Activated CD4-positive, CD25-positive, alpha-beta regulatory T cell treated with anti-CD3 and anti-CD28 coated beads, Interleukin-2, amount 50 U/mL, for 72 hours (primary cell): Measurements from ENCODE around the gene APBA2.

Experiments
- DNase-seq: peaks from one replicate; pipeline ENCODE4 v3.0.0; 2021

The APBA2 gene

DNA sequence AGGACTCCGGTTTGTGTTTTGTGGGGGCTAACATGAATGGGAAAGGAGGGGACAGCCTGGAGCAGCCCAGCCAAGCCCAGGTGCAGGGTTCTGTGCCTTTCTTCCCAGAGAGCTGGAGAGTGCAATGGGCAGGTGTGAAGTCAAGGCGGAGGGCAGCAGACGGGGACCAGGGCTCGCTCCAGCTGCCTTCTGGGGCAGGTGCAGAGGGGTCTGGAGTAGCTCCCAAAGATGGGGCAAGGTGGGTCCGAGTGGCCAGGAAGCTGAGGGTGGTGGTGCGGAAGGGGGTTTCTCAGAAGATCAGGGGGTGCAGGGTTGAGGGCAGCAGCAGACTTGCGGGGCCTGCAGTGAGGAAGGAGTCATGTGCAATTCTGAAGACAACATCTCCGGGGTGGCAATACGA lies 225.0 kb downstream of the APBA2 start:
- DNase-seq = no peak

GRCh38 chr15:29111705-29112281 lies 226.0 kb downstream of the APBA2 start:
- no peak for DNase-seq

GRCh38 chr15:29113336-29114220 lies 227.8 kb downstream of the APBA2 start:
- DNase-seq = no peak

DNA sequence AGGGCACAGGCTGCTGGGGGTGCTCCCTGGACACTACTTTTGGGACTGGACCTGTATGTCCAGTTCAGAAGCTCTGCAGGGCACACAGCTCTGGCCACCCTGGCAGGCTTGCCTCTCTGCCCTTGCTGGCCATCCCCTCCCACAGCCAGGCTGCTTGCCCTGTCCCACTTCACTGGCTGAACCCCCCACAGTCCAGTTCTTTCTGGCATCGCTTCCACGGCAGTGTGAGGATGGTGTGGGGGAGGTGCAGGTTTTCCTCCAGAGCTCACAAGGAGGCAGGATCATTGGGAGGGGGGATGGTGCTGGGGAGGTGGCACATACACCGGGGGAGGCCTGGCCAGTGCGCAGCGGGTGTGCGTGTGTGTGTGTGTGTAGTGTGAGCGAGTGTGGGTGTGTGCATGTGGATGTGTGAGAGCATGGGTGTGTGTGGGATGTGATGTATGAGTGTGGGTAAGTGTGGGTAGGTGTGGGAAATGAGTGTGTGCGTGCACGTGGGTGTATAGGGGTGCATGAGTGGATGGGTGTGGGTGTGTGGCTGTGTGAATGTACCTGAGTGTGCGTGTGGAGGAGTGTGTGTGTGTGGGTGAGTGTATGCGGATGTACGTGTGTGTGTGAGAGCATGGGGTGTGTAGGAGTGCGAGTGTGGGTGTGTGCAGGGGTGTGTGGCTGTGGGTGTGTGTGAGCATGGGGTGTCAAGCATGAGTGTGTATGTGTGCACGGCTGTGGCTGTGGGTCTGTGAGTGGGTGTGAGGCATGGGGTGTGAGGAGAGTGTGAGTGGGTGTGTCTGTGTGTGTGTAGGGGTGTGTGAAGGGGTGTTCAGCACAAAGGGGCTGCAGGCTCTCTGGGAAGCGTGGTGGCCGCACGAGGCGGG lies 228.7 kb downstream of the APBA2 start:
- no peak for DNase-seq

DNA sequence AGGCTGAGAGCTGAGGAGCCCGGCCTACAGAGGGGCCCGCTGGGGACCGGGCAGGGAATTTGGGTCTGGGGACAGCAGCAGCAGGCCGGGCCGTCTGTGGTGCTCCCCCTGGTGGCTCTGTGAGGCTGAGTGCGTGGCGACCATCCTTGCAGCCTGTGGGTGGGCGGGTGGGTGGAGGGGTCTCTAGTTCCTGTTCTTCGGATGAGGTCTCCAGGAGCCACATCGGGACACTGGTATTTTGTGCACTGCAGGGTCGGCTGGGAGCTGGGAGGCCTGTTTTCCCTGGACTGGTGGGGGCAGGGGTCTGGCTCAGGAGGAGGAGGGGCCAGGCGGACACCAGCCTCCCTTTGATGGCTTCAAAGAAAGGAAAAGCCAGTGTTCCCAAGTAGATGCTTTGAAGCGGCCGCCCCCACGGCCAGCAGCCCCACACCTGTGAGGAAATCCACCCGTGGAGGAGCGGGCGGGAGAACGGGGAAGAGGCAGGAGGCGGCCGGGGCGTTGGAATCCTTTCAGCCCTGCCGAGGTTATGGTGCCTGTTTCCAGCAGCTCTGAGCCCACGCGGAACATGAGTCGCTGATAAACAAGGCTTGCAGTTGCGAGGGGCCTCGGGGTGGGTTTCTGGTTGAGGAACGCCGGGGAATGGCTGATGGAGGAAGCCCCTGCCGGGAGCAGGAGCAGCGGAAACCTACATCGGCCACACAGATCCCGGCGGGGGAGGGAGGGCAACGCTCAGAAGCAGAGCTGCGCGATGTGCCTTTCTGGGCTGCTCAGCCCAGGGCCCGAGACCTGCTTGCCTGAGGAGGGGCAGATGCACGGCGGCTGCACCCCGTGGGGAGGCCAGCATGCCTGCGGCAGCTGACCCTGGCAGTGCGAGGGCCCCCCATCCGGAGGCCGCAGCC lies 229.6 kb downstream of the APBA2 start:
- DNase-seq = no peak

- DNase-seq = no peak
Measured at GRCh38 chr15:29116970-29117700, 231.4 kb downstream of the APBA2 start.

DNA sequence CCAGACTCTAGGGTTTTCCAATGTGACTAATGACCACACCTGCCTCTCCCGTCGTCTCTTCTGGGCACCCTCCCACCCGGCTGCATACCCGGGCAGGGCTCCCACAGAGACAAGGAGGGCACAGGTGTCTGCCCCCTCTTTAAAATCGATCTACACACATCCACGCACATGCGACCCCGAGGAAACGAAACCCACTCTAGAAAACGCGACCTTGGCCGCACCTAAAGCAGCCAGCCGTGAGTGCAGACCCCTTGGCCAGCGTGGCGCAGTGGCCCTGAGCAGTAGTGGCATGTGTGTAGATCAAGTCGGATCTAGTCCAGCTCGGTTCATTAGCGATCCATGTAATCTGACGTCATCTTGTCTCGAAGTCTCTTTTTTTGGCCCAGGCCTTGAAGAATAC lies 232.0 kb downstream of the APBA2 start:
- DNase-seq = no peak

DNA sequence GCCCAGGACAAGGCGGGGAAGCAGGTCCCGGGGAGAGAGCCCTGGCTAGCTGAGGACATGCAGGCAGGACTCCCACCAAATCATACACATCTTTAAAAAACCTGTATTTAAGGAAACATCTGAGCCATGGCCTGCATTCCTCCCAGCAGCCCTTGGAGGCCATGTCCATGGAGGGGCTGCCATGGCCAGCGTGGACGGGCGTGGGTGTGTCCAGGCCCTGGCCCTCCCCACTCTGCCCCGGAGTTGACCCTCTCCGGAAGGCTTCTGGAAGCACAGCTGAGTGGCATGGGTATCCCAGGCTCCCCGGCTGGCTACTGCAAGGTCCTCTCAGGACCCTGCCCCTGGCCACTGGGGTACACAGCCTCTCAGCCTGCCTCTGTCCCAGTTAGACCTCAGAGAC lies 234.1 kb downstream of the APBA2 start:
- no peak for DNase-seq

DNA sequence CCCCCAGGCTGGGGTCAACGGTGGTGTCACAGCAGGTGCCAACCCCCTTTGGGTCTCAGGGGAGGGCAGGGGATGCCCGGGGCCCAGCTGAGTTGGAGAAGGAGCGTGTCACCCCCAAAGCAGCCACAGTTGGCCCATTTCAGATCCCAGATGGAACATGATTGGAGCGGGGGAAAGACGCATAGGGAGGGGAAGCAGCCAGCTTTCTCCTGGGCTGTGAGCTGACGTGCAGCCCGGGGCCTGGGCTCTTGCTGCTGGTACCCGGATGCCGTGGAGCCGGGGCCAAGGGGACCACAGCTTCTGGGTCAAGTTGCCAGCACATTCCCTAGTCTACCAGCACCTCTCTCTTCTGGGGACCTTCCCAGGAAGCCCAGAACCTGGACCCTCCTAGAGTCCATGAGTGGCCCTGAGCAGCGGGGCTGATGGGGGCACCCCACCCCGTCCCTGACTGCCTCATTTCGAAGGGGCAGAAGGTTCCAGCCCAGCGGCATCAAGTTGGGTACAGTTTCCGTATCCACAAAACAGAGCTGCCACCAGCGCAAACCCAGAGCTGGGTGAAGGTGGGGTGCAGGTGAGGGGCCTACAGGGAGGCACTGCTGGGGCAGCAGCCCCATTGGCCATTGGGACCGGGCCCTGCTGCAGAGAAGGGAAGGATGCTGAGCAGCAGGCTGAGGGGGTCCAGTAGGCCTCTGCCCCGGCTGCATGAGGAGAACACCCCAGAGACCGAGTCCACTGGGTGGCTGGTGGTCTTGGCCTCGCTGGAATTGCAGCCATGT lies 235.0 kb downstream of the APBA2 start:
- DNase-seq = no peak

DNA sequence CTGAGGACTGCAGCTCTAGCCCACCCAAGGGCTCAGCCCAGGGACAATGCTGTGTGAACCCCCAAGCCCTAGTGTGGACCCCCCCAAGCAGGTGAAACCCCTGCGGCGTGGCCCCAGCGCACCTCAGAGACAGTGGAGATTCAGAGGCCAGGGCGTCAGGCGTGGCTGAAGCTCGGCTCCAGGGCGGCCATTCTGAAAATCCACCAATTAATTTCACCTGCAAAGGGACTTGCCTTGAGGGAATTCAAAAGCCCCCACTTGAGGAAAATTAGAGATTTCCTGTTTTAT lies 235.5 kb downstream of the APBA2 start:
- DNase-seq = no peak

DNA sequence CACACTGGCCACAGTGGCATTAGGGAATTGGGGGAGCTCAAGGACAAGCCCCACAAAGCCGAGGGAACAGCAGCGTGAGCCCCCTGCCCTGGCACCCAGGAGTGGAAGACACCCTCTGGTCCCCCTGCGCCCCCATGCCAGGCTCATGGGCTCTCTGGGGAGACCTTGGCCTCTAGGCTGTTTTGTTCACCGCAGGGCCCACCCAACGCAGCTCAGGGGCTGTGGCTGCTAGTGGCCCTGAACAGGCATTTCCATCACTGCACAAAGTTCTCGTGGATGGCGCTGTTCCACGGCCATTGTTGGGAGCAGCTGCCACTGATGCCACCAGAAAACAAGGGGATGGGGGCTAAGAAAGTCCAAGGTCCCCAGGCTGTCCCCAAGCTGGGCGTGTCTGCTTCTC lies 236.1 kb downstream of the APBA2 start:
- no peak for DNase-seq

GRCh38 chr15:29122506-29122905 lies 236.7 kb downstream of the APBA2 start:
- DNase-seq = no peak

DNA sequence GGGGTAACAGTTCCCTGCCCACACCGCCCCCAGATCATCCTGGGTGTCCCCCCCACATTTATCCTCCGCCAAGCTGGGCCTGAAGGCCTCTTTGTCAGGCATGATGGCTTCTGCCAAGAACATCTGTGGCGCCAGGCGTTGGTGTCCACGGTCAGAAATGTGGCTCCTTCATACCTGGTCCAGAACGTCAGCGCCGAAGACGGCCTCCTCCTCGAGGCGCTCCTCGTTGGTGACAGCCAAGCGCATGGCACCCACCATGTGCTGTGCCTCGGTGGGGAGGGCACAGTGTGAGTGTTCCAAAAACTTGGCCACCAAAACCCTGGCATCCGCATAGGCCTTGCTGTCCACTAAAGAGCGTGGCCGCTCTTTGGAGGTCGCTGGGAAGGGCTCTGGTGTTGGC lies 237.4 kb downstream of the APBA2 start:
- no peak for DNase-seq

DNA sequence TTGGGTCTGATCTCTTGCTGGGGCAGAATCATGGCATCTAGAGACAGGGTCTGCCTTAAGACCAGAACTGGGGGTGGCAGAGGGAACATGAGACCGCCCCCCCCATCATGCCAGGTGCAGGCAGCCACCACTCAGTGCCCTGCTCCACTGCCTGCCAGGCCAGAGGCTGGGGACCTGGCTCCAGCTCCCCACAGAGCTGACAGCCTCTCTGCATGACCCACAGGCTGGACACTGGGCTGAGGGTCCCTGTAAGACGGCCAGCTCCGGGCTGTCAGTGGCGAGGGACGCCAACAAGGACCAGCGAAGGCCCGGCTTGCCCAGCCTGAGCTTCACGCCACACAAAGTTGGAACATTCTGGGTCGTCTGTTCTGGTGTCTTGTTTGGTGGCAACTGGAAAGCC lies 238.2 kb downstream of the APBA2 start:
- DNase-seq = no peak

DNA sequence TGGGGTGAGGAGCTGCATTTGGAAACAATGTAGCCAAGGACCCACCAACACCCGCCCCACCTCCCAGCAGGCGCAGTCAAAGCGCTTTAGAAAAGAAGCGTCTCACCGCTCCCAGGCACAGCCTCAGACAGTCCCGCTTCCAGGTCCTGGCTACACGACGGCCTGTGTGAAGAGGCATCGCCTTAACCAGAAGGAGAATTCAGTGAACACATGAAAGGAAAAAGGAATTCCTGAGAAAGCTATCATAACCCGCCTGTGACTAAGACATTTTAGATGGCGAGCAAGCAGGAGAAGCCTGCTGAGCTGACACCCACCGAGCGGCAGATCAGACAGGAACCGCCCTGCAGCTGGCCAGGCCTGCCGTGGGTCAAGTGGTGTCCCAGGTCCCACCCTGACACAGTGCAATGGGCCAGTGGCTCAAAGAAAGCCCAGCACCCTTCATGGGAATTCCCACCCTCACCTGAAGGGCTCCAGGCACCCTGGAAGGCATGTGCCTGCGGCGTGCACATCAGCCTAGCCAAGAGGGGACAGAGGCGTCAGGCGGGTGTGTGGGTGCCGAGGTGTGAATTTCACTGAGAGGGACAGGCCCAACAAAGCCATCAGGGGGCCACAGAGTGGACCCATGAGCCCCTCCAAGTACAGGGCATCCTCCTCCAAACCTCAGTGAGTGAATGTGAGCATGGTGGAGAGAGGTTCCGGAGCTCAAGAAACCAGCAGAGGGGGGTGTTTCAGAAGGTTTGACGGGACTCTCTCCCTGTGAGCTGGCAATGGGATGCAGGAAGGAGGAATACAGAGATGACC lies 239.0 kb downstream of the APBA2 start:
- DNase-seq = no peak

- no peak for DNase-seq
Measured at GRCh38 chr15:29125382-29126207, 239.8 kb downstream of the APBA2 start.

GRCh38 chr15:29126208-29126536 lies 240.4 kb downstream of the APBA2 start:
- no peak for DNase-seq

GRCh38 chr15:29126821-29127461 lies 241.2 kb downstream of the APBA2 start:
- no peak for DNase-seq
